Ishikawa (cell line): ENCODE data around the gene ANKRD44.

Source experiments
- CEBPB ChIP-seq: IDR thresholded peaks from 2 replicates; pipeline ENCODE4 v1.6.1; 2012
- EGR1 ChIP-seq: IDR thresholded peaks from 2 replicates; pipeline ENCODE4 v1.6.1; 2012
- EP300 ChIP-seq: IDR thresholded peaks from 2 replicates; pipeline ENCODE4 v1.6.1; 2012; ENCODE audit warnings: borderline replicate concordance
- FOXM1 ChIP-seq: IDR thresholded peaks from 2 replicates; pipeline ENCODE4 v1.6.1; 2012; ENCODE audit warnings: low read depth, borderline replicate concordance
- NFIC ChIP-seq: IDR thresholded peaks from 2 replicates; pipeline ENCODE4 v1.6.1; 2012
- RAD21 ChIP-seq: IDR thresholded peaks from 2 replicates; pipeline ENCODE4 v1.6.1; 2012; ENCODE audit warnings: low read depth
- REST ChIP-seq: IDR thresholded peaks from 2 replicates; pipeline ENCODE4 v1.6.1; 2012; ENCODE audit warnings: low read depth, mild to moderate bottlenecking
- TAF1 ChIP-seq: IDR thresholded peaks from 2 replicates; pipeline ENCODE4 v1.6.1; 2012; ENCODE audit warnings: low read depth, mild to moderate bottlenecking
- TCF12 ChIP-seq: IDR thresholded peaks from 2 replicates; pipeline ENCODE4 v1.6.1; 2012; ENCODE audit warnings: low read depth
- TEAD4 ChIP-seq: IDR thresholded peaks from 2 replicates; pipeline ENCODE4 v1.6.1; 2012
- USF1 ChIP-seq: IDR thresholded peaks from 2 replicates; pipeline ENCODE4 v1.6.1; 2012
- YY1 ChIP-seq: IDR thresholded peaks from 2 replicates; pipeline ENCODE4 v1.6.1; 2012; ENCODE audit warnings: low read depth
- ZBTB7A ChIP-seq: IDR thresholded peaks from 2 replicates; pipeline ENCODE4 v1.6.1; 2012; ENCODE audit warnings: low read depth
- TF ChIP-seq, protein P1 (sequence below): IDR thresholded peaks from 2 replicates; pipeline ENCODE4 v1.6.1; 2012

DNA sequence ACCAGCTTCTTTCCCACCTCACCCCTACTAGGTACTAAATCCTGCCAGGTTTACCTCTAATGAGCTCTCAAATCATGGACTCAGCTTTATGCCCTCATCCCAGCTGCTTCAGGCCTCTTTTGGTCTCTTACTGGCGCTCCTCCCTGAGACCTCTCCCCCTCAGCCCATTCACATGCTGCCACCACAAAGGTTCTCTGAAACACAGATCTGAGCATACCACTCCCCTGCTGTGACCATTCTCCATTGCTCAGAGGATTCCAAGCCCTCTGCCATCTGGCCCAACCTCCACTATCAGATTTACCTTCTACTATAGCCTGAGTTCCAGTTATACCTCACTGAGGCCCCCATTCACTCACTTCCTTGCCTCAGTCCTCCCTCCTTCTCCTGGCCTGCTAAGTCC lies 174.8 kb downstream of the ANKRD44 start:
- TF ChIP-seq TAF1 (no peak), RAD21 (no peak), FOXM1 (no peak), EGR1 (no peak), USF1 (no peak), YY1 (no peak), REST (no peak), EP300 (no peak), NFIC (no peak), TCF12 (no peak), CEBPB (no peak), TEAD4 (no peak), ZBTB7A (no peak)
- TF ChIP-seq, protein P1, sequence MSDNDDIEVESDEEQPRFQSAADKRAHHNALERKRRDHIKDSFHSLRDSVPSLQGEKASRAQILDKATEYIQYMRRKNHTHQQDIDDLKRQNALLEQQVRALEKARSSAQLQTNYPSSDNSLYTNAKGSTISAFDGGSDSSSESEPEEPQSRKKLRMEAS = no peak
